Measurements from ENCODE around the gene CIAPIN1. TPM values are rescaled to one million over a fixed set of nuclear protein-coding genes. Genes with fewer than 3 reads are reported as not detected.

CIAPIN1 gene
- total RNA-seq, 3 donors from 2014 or later, result 43.2 to 63.7 (median 53.8) TPM

- TF ChIP-seq, protein P1, sequence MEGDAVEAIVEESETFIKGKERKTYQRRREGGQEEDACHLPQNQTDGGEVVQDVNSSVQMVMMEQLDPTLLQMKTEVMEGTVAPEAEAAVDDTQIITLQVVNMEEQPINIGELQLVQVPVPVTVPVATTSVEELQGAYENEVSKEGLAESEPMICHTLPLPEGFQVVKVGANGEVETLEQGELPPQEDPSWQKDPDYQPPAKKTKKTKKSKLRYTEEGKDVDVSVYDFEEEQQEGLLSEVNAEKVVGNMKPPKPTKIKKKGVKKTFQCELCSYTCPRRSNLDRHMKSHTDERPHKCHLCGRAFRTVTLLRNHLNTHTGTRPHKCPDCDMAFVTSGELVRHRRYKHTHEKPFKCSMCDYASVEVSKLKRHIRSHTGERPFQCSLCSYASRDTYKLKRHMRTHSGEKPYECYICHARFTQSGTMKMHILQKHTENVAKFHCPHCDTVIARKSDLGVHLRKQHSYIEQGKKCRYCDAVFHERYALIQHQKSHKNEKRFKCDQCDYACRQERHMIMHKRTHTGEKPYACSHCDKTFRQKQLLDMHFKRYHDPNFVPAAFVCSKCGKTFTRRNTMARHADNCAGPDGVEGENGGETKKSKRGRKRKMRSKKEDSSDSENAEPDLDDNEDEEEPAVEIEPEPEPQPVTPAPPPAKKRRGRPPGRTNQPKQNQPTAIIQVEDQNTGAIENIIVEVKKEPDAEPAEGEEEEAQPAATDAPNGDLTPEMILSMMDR (IDR thresholded peaks at IDR 0.05), result no peak
- H3K36me3 ChIP-seq (ENCODE audit: low read depth), result peaks cover 9% of the 10 kb centered on the region
- ATAC-seq, result no peak
Observed at GRCh38 chr16:57430955-57431354, 16.2 kb downstream of the CIAPIN1 start.

GRCh38 chr16:57427824-57428223 lies 19.4 kb downstream of the CIAPIN1 start:
- intact Hi-C loops (cut with DNase I, micrococcal nuclease), result no loop called here
- Histone ChIP-seq H3K9me3 (no peaks in the 10 kb centered on the region), H3K36me3 (ENCODE audit: low read depth) (peaks cover 7% of the 10 kb centered on the region), H3K4me3 (no peak overlapping the region), H3K4me1 (ENCODE audit: low read depth) (no peaks in the 10 kb centered on the region)
- TF ChIP-seq, protein P1 (IDR thresholded peaks at IDR 0.05), result no peak
- DNase-seq (no peak), ATAC-seq (no peak)

More at GRCh38 chr16:57430955-57431354, 16.2 kb downstream of the CIAPIN1 start:
- intact Hi-C loops (cut with DNase I, micrococcal nuclease), result no loop called here
- no peak overlapping the region for H3K4me3 ChIP-seq
- DNase-seq, result no peak
- no peaks in the 10 kb centered on the region for H3K9me3 ChIP-seq
- H3K4me1 ChIP-seq (ENCODE audit: low read depth), result no peaks in the 10 kb centered on the region

GRCh38 chr16:57427307-57427706 lies 19.9 kb downstream of the CIAPIN1 start:
- no peaks in the 10 kb centered on the region for H3K9me3 ChIP-seq
- H3K4me3 ChIP-seq, result no peak overlapping the region
- intact Hi-C loops (cut with DNase I, micrococcal nuclease), result no loop called here
- H3K4me1 ChIP-seq (ENCODE audit: low read depth), result peaks cover 1% of the 10 kb centered on the region
- TF ChIP-seq, protein P1 (IDR thresholded peaks at IDR 0.05), result no peak
- no peak for ATAC-seq
- H3K36me3 ChIP-seq (ENCODE audit: low read depth), result peaks cover 3% of the 10 kb centered on the region
- DNase-seq, result no peak

DNA sequence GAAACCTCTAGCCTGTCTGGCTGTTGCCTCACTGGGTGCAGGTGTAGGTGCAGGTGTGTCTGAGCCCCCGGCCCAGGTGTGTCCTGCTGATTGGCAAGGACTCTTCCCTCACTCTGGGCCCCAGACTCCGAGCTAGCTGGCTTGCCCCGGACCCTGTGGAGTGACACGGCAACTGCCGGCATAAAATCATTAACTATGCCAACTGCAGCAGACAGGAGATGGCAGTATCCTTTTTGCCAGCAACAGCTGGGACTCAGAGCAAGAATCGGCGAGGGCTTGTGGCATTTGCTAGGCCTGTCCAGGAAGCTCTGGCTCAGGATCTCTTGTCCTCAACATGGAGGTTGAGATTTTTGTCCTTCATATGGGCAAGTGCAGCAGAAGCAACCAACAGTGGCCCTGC lies 20.8 kb downstream of the CIAPIN1 start:
- Histone ChIP-seq H3K4me3 (no peak overlapping the region), H3K36me3 (ENCODE audit: low read depth) (peaks cover 3% of the 10 kb centered on the region), H3K4me1 (ENCODE audit: low read depth) (peaks cover 3% of the 10 kb centered on the region), H3K9me3 (no peaks in the 10 kb centered on the region)
- DNase-seq (no peak), ATAC-seq (no peak)
- TF ChIP-seq, protein P1 (IDR thresholded peaks at IDR 0.05), result no peak
- intact Hi-C loops (cut with DNase I, micrococcal nuclease), result no loop called here

DNA sequence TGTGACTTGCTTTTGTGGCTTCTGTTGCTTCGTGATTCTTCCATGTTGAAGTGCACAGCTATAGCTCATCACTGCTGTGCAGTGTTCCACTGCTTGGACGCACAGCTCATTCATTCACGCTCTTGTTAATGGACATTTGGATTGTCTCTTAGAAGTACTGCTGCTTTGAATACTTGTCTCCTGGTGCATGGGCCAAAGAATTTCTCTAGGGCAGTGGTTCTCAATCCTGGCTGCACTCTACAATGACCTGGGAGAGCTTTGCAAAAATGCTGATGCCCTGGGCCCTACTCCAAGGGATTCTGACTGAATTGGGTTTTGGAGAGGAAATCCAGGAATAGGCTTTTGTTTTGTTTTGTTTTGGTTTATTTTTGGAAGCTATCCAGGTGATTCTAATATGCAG lies 22.6 kb downstream of the CIAPIN1 start:
- TF ChIP-seq, protein P1 (IDR thresholded peaks at IDR 0.05), result no peak
- DNase-seq (no peak), ATAC-seq (no peak)
- H3K9me3 ChIP-seq, result no peaks in the 10 kb centered on the region
- peaks cover 3% of the 10 kb centered on the region for H3K4me1 ChIP-seq (ENCODE audit: low read depth)
- H3K4me3 ChIP-seq, result no peak overlapping the region
- H3K36me3 ChIP-seq (ENCODE audit: low read depth), result no peaks in the 10 kb centered on the region
- intact Hi-C loops (cut with DNase I, micrococcal nuclease), result no loop called here

GRCh38 chr16:57423152-57423551 lies 24.0 kb downstream of the CIAPIN1 start:
- no peaks in the 10 kb centered on the region for H3K36me3 ChIP-seq (ENCODE audit: low read depth)
- H3K4me1 ChIP-seq (ENCODE audit: low read depth), result peaks cover 6% of the 10 kb centered on the region
- no peak for ATAC-seq
- no peak for DNase-seq
- H3K4me3 ChIP-seq, result no peak overlapping the region
- intact Hi-C loops (cut with DNase I, micrococcal nuclease), result no loop called here
- TF ChIP-seq, protein P1 (IDR thresholded peaks at IDR 0.05), result no peak
- no peaks in the 10 kb centered on the region for H3K9me3 ChIP-seq

Measured in mucosa of descending colon (tissue), 3 donors.